ELF-1 (cell line): ENCODE results near the gene CFC1B.
"Not testable (repeated sequence)": the region's sequence is repeated elsewhere in the genome, so short reads cannot be mapped to it uniquely, and the experiment has no call there.

Source experiments
- DNase-seq: peaks from one replicate; pipeline ENCODE4 v3.0.0-alpha.2; 2016; ENCODE audit warnings: low read depth, low spot score

The CFC1B gene

GRCh38 chr2:130520992-130521391 is at the start of gene CFC1B:
CFC1B (plus strand) TSS chr2:130521222; CDS start chr2:130521485, 263 bp downstream.
- not testable (repeated sequence) for DNase-seq

- DNase-seq: not testable (repeated sequence)
These were observed 29.9 kb upstream of the CFC1B start for GRCh38 chr2:130491073-130491472.

- DNase-seq: not testable (repeated sequence)
These were observed 11.8 kb upstream of the CFC1B start, which contains the start of gene POTEI for GRCh38 chr2:130509228-130509627. POTEI (minus strand) TSS chr2:130509328; CDS start chr2:130509235, 93 bp downstream.

- DNase-seq: not testable (repeated sequence)
These were observed 9.9 kb upstream of the CFC1B start for GRCh38 chr2:130510807-130511746.

- not testable (repeated sequence) for DNase-seq
These were observed 9.1 kb upstream of the CFC1B start for GRCh38 chr2:130511747-130512451.

GRCh38 chr2:130518516-130519106 is 2.4 kb upstream of the CFC1B start:
- not testable (repeated sequence) for DNase-seq

- not testable (repeated sequence) for DNase-seq
These were observed 1.4 kb downstream of the CFC1B start for GRCh38 chr2:130522390-130522789.

GRCh38 chr2:130527365-130527967 is 6.4 kb downstream of the CFC1B start:
- not testable (repeated sequence) for DNase-seq

- not testable (repeated sequence) for DNase-seq
These were observed 8.5 kb downstream of the CFC1B start for GRCh38 chr2:130529545-130529944.

GRCh38 chr2:130530212-130530611 is 9.2 kb downstream of the CFC1B start:
- not testable (repeated sequence) for DNase-seq

GRCh38 chr2:130531225-130531624 is 10.2 kb downstream of the CFC1B start:
- not testable (repeated sequence) for DNase-seq

- not testable (repeated sequence) for DNase-seq
These were observed 10.7 kb downstream of the CFC1B start for GRCh38 chr2:130531672-130532071.

GRCh38 chr2:130536654-130537053 is 15.6 kb downstream of the CFC1B start:
- not testable (repeated sequence) for DNase-seq

GRCh38 chr2:130538271-130538670 is 17.2 kb downstream of the CFC1B start:
- not testable (repeated sequence) for DNase-seq

- DNase-seq: not testable (repeated sequence)
These were observed 21.8 kb downstream of the CFC1B start for GRCh38 chr2:130542789-130543188.

- not testable (repeated sequence) for DNase-seq
These were observed 22.9 kb downstream of the CFC1B start for GRCh38 chr2:130543785-130544528.

GRCh38 chr2:130544978-130545377 is 24.0 kb downstream of the CFC1B start:
- not testable (repeated sequence) for DNase-seq

- DNase-seq: not testable (repeated sequence)
These were observed 27.4 kb downstream of the CFC1B start for GRCh38 chr2:130548418-130548817.

GRCh38 chr2:130549475-130549874 is 28.5 kb downstream of the CFC1B start:
- not testable (repeated sequence) for DNase-seq

- DNase-seq: not testable (repeated sequence)
These were observed 33.2 kb downstream of the CFC1B start for GRCh38 chr2:130554178-130554577.

GRCh38 chr2:130556441-130556840 is 35.4 kb downstream of the CFC1B start:
- not testable (repeated sequence) for DNase-seq
